Skin of body (tissue), 2 donors: Measurements from ENCODE around the gene ZNF546. TPM values are rescaled to one million over a fixed set of nuclear protein-coding genes. Genes with fewer than 3 reads are reported as not detected.

Experiments
- DNase-seq: peaks from one replicate; lab custom pipeline; 2025; lab: John Stamatoyannopoulos, UW
- total RNA-seq: library from RNA; depleted of rRNA; stranded (reverse); fragments of >200 nt; gene quantifications from one replicate; pipeline ENCODE4 v1.2.3, GENCODE V29; 2014

Gene ZNF546
- total RNA-seq, 1 donor from 2014 or later = 3.6 TPM

GRCh38 chr19:40054632-40055031, 57.8 kb downstream of the ZNF546 start:
- no peak for DNase-seq

DNA sequence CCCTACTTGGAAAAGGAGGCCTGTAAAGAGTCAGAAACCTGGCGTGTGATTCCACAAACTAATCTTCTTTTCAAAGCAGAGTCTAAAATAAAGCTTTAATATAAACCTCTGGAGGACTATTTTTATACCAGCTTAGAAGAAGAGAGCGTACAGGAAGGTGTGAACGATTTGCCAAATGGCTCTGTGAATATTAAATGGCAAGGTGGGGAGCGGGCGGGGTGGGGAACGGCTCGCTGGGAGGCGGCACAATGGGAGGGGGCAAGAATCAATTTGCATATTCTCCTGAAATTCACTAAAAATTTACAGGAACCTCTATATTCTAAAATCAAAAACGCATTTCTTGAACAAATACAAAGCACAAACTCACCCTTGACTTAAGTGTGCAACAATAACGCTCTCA, 58.2 kb downstream of the ZNF546 start:
- no peak for DNase-seq

DNA sequence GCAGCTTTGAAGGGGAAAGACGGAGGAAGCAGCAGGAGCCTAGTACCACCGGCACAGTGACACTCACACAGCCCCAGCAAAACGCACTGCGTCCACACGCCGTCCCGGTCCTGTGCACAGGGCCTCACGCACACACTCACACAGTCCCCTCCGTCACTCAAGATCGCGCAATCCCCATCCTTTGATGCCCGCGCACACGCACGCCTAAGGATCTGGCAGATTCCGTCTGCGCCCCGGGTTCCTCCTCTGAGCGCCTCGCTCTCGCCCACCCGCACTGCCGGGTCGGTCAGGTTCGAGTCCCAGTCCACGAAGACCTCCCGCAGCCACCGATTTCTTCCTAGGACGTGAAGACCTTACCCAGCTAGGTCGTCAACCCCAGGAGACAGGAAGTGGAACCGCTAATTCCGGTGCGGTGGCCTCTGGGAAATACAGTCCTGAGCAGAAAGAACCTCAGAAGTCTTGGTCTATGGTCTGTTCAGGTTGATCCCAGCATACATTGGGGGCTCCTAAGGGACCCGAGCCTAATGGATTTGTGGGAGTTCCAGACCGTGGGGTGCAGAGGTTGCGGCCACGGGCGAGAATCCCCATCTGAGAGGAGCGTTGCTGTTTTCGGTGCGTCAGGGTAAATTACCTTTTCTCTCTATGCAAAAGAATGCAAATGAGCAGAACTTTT, 59.1 kb downstream of the ZNF546 start, which contains the start of gene ZNF780B:
Gene ZNF780B (minus strand): TSS at position 400 of the 673 bp plus-strand sequence. CDS start 5,899 bp downstream, outside the sequence.
- no peak for DNase-seq

DNA sequence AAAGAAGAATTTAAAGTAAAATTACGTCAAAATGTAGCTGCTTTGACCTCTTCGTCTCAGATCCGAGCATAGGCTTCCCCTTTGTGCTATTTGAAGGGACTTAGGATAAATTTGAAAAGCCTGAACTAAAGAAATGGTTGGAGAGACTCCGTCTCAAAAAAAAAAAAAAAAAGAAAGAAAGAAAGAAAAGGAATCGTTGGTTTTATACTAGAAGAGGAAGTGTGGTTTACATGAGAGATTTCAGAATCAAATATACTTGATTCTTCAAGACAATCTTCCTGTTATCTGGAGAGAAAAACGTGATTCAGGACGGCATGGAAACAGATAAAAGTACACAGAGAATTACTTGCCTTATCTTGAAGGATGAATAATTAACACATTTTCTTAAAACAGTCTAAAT, 59.6 kb downstream of the ZNF546 start:
- DNase-seq = no peak

- DNase-seq = no peak
Measured at GRCh38 chr19:40057166-40057565, 60.3 kb downstream of the ZNF546 start.

DNA sequence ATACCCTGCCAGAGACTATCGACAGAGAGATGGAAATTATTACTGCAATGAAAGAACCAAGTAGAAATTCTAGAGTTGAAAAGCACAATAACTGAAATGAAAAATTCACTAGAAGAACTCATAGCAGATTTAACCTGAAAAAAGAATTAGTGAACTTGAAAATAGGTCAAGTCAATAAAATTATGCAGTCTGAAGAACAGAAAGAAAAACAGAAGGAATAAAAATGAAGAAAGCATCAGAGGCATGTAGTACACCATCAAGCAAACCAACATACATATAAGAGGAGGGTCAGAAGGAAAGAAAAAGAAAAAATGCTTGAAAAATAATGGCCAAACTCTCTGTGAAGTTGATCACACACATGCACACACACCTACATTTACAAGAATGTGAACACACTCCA, 62.8 kb downstream of the ZNF546 start:
- no peak for DNase-seq

DNA sequence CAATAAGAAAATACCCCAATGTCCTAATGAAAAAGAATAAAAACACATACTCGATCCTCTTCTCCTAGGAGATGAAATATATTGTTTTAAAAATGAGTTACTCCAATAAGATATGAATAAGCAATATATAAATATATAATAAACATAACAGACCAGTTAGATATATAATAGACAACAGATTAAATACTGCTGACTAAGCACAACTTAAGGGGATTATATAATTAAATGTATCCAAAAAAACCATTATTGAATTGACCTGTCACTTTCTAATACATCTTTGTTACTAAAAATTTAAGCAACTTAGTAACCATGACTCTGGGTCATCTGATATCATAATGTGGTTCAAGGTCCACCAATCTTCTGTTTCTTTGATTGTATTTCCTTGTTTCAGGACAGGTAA, 73.2 kb downstream of the ZNF546 start:
- DNase-seq = no peak

Other genes starting within 250 kb of the ZNF546 start
- not detected for gene LEUTX, start 218.2 kb upstream of the ZNF546 start, total RNA-seq
- gene DYRK1B, start 162.9 kb upstream of the ZNF546 start, total RNA-seq = 10.3 TPM
- 181 TPM for gene FBL, start 150.7 kb upstream of the ZNF546 start, total RNA-seq
- gene FCGBP, start 62.4 kb upstream of the ZNF546 start, total RNA-seq = 17.7 TPM
- gene PSMC4, start 25.9 kb upstream of the ZNF546 start, total RNA-seq = 44.1 TPM
- gene ZNF780B, start 59.2 kb downstream of the ZNF546 start, total RNA-seq = 20.9 TPM
- 12.7 TPM for gene ZNF780A, start 93.9 kb downstream of the ZNF546 start, total RNA-seq
- 4.5 TPM for gene MAP3K10, start 194.4 kb downstream of the ZNF546 start, total RNA-seq
- gene TTC9B, start 221.3 kb downstream of the ZNF546 start, total RNA-seq = not detected
- gene CCNP, start 229.6 kb downstream of the ZNF546 start, total RNA-seq = 0.39 TPM